Naive B cell (primary cell): ENCODE data around the gene KLRB1. TPM values are rescaled to one million over a fixed set of nuclear protein-coding genes. Genes with fewer than 3 reads are reported as not detected.
"Not testable (repeated sequence)": the region's sequence is repeated elsewhere in the genome, so short reads cannot be mapped to it uniquely, and the experiment has no call there.

Source experiments
- ATAC-seq, 2 donors: fragments of 150-1000 bp; cut with Tn5 transposase; 2 replicates each; pipeline ENCODE4 v1.10.0; 2021; ENCODE audit warnings: low read depth in 2 of 2, mild to moderate bottlenecking in 2 of 2, moderate library complexity in 2 of 2
- DNase-seq: peaks from one replicate; pipeline ENCODE4 v3.0.0; 2022
- H3K27ac Mint-ChIP-seq, 6 donors: one replicate each; pipeline ENCODE4 v1.8.0; 2020 to 2022; ENCODE audit warnings: mild to moderate bottlenecking in 6 of 6, mixed read lengths in 6 of 6, moderate library complexity in 5 of 6, inconsistent platforms in 2 of 6
- H3K27me3 Mint-ChIP-seq, 3 donors: one replicate each; pipeline ENCODE4 v1.8.0; 2021 to 2022; ENCODE audit warnings: mixed read lengths in 3 of 3, mild to moderate bottlenecking in 1 of 3
- H3K36me3 Mint-ChIP-seq, 2 donors: one replicate each; pipeline ENCODE4 v1.8.0; 2020 to 2022; ENCODE audit warnings: mixed read lengths in 2 of 2, inconsistent platforms in 1 of 2, mild to moderate bottlenecking in 1 of 2
- H3K4me1 Mint-ChIP-seq, 3 donors: one replicate each; pipeline ENCODE4 v1.8.0; 2020 to 2022; ENCODE audit warnings: mixed read lengths in 3 of 3, inconsistent platforms in 1 of 3, mild to moderate bottlenecking in 1 of 3, moderate library complexity in 1 of 3
- H3K4me3 Mint-ChIP-seq, 8 donors: one replicate each; pipeline ENCODE4 v1.8.0; 2020 to 2022; ENCODE audit warnings: mild to moderate bottlenecking in 8 of 8, mixed read lengths in 8 of 8, moderate library complexity in 8 of 8, inconsistent platforms in 2 of 8
- H3K9me3 Mint-ChIP-seq, 7 donors: one replicate each; pipeline ENCODE4 v1.8.0; 2020 to 2022; ENCODE audit warnings: mixed read lengths in 7 of 7, mild to moderate bottlenecking in 5 of 7, inconsistent platforms in 2 of 7, moderate library complexity in 1 of 7
- polyA plus RNA-seq, 6 donors: library from polyadenylated mRNA; unstranded; fragments of 300-500 nt; fragmentation: Illumina TruSeq; gene quantifications; one replicate each; pipeline ENCODE4 v1.2.3, GENCODE V29; 2021; ENCODE audit warnings: low read depth in 6 of 6

KLRB1 gene
- polyA plus RNA-seq, 6 donors from 2014 or later, result 0.47 to 0.86 (median 0.74) TPM; not detected in 2

- not testable (repeated sequence) for DNase-seq, H3K4me3 Mint-ChIP-seq, H3K27ac Mint-ChIP-seq, ATAC-seq, H3K9me3 Mint-ChIP-seq, H3K36me3 Mint-ChIP-seq, H3K27me3 Mint-ChIP-seq
- peaks cover 9 to 22% (median 22%) of the 10 kb centered on the region in 3 donors for H3K4me1 Mint-ChIP-seq
These were observed 2.9 kb upstream of the KLRB1 start for GRCh38 chr12:9610606-9611005.

GRCh38 chr12:9606736-9607372 lies 862 bp downstream of the KLRB1 start:
- Mint-ChIP-seq H3K27me3 (no peaks in the 10 kb centered on the region), H3K4me3 (no peak overlapping the region), H3K36me3 (no peaks in the 10 kb centered on the region), H3K4me1 (peaks cover 0 to 5% (median 0%) of the 10 kb centered on the region in 3 donors), H3K27ac (no peak overlapping the region), H3K9me3 (peaks cover 0 to 6% (median 2%) of the 10 kb centered on the region in 7 donors)
- no peak for ATAC-seq
- DNase-seq, result no peak

- Mint-ChIP-seq H3K27me3 (no peaks in the 10 kb centered on the region), H3K27ac (no peak overlapping the region), H3K4me3 (no peak overlapping the region), H3K9me3 (peaks cover 0 to 6% (median 0%) of the 10 kb centered on the region in 7 donors), H3K4me1 (peaks cover 0 to under 1% (median 0%) of the 10 kb centered on the region in 3 donors), H3K36me3 (no peaks in the 10 kb centered on the region)
- no peak for ATAC-seq
- DNase-seq, result no peak
These were observed 1.5 kb downstream of the KLRB1 start for GRCh38 chr12:9606247-9606646.

- H3K4me3 Mint-ChIP-seq, result no peak overlapping the region
- DNase-seq, result no peak
- H3K9me3 Mint-ChIP-seq, result peaks cover 0 to 6% (median 0%) of the 10 kb centered on the region in 7 donors
- ATAC-seq, result no peak
- H3K36me3 Mint-ChIP-seq, result no peaks in the 10 kb centered on the region
- H3K27me3 Mint-ChIP-seq, result no peaks in the 10 kb centered on the region
- no peak overlapping the region for H3K27ac Mint-ChIP-seq
- H3K4me1 Mint-ChIP-seq, result no peaks in the 10 kb centered on the region
These were observed 2.2 kb downstream of the KLRB1 start for GRCh38 chr12:9605483-9605882.

- DNase-seq (no peak), ATAC-seq (no peak)
- Mint-ChIP-seq H3K27me3 (no peaks in the 10 kb centered on the region), H3K4me3 (no peak overlapping the region), H3K36me3 (no peaks in the 10 kb centered on the region), H3K27ac (no peak overlapping the region), H3K9me3 (peaks cover 0 to 2% (median 0%) of the 10 kb centered on the region in 7 donors), H3K4me1 (no peaks in the 10 kb centered on the region)
These were observed 3.4 kb downstream of the KLRB1 start for GRCh38 chr12:9604287-9604686.

- H3K27me3 Mint-ChIP-seq, H3K27ac Mint-ChIP-seq, H3K4me3 Mint-ChIP-seq, H3K9me3 Mint-ChIP-seq, DNase-seq, H3K36me3 Mint-ChIP-seq, H3K4me1 Mint-ChIP-seq, ATAC-seq: not testable (repeated sequence)
These were observed 7.3 kb downstream of the KLRB1 start for GRCh38 chr12:9600426-9600825.

- H3K9me3 Mint-ChIP-seq, result no peaks in the 10 kb centered on the region
- H3K4me3 Mint-ChIP-seq, result no peak overlapping the region
- no peaks in the 10 kb centered on the region for H3K27me3 Mint-ChIP-seq
- no peak for DNase-seq
- H3K4me1 Mint-ChIP-seq, result no peaks in the 10 kb centered on the region
- no peak for ATAC-seq
- no peak overlapping the region for H3K27ac Mint-ChIP-seq
- no peaks in the 10 kb centered on the region for H3K36me3 Mint-ChIP-seq
These were observed 9.4 kb downstream of the KLRB1 start for GRCh38 chr12:9598363-9598762.

GRCh38 chr12:9597365-9597764 lies 10.4 kb downstream of the KLRB1 start:
- Mint-ChIP-seq H3K36me3 (no peaks in the 10 kb centered on the region), H3K27me3 (no peaks in the 10 kb centered on the region), H3K27ac (no peak overlapping the region), H3K9me3 (no peaks in the 10 kb centered on the region), H3K4me3 (no peak overlapping the region), H3K4me1 (no peaks in the 10 kb centered on the region)
- no peak for ATAC-seq
- no peak for DNase-seq

GRCh38 chr12:9590441-9590840 lies 17.3 kb downstream of the KLRB1 start:
- H3K27ac Mint-ChIP-seq, result peak overlapping the region in 1 of 6 donors; percentile 20
- no peaks in the 10 kb centered on the region for H3K4me1 Mint-ChIP-seq
- H3K27me3 Mint-ChIP-seq, result no peaks in the 10 kb centered on the region
- ATAC-seq, result no peak
- H3K9me3 Mint-ChIP-seq, result no peaks in the 10 kb centered on the region
- H3K36me3 Mint-ChIP-seq, result no peaks in the 10 kb centered on the region
- H3K4me3 Mint-ChIP-seq, result no peak overlapping the region
- DNase-seq, result no peak

- no peaks in the 10 kb centered on the region for H3K9me3 Mint-ChIP-seq
- no peaks in the 10 kb centered on the region for H3K4me1 Mint-ChIP-seq
- H3K27me3 Mint-ChIP-seq, result no peaks in the 10 kb centered on the region
- no peak overlapping the region for H3K4me3 Mint-ChIP-seq
- H3K27ac Mint-ChIP-seq, result no peak overlapping the region
- ATAC-seq (no peak), DNase-seq (no peak)
- H3K36me3 Mint-ChIP-seq, result no peaks in the 10 kb centered on the region
These were observed 19.0 kb downstream of the KLRB1 start for GRCh38 chr12:9588749-9589148.

- Mint-ChIP-seq H3K27me3 (no peaks in the 10 kb centered on the region), H3K4me1 (no peaks in the 10 kb centered on the region), H3K36me3 (no peaks in the 10 kb centered on the region), H3K9me3 (no peaks in the 10 kb centered on the region), H3K4me3 (no peak overlapping the region), H3K27ac (no peak overlapping the region)
- DNase-seq, result no peak
- ATAC-seq, result no peak
These were observed 19.6 kb downstream of the KLRB1 start for GRCh38 chr12:9587987-9588600.

GRCh38 chr12:9577729-9578128 lies 30.0 kb downstream of the KLRB1 start:
- H3K36me3 Mint-ChIP-seq, H3K4me1 Mint-ChIP-seq, H3K4me3 Mint-ChIP-seq, H3K27ac Mint-ChIP-seq, ATAC-seq, H3K27me3 Mint-ChIP-seq, H3K9me3 Mint-ChIP-seq, DNase-seq: not testable (repeated sequence)

GRCh38 chr12:9567151-9567550 lies 40.6 kb downstream of the KLRB1 start:
- not testable (repeated sequence) for H3K27ac Mint-ChIP-seq, ATAC-seq, H3K27me3 Mint-ChIP-seq, H3K36me3 Mint-ChIP-seq, H3K4me1 Mint-ChIP-seq, DNase-seq, H3K9me3 Mint-ChIP-seq
- H3K4me3 Mint-ChIP-seq, result peak overlapping the region in 1 of 8 donors; percentile 37

GRCh38 chr12:9566113-9566512 lies 41.6 kb downstream of the KLRB1 start:
- H3K9me3 Mint-ChIP-seq, H3K27me3 Mint-ChIP-seq, DNase-seq, H3K4me3 Mint-ChIP-seq, ATAC-seq, H3K27ac Mint-ChIP-seq, H3K36me3 Mint-ChIP-seq, H3K4me1 Mint-ChIP-seq: not testable (repeated sequence)
